DOHH2 (cell line): ENCODE results near the gene RASSF3.
A peak's percentile ranks its signal among the peaks of the same experiment; 100 is the strongest.
"Not testable (repeated sequence)": the region's sequence is repeated elsewhere in the genome, so short reads cannot be mapped to it uniquely, and the experiment has no call there.

Experiments
- H3F3A ChIP-seq: fragments of 200-600 bp; sonication (generic), shearing (Covaris generic); 2 replicates; pipeline ENCODE4 v1.6.0; 2016; ENCODE audit warnings: antibody characterized with exemption, mild to moderate bottlenecking; ENCODE audit not compliant: control insufficient read depth, insufficient read depth
- H3K27ac ChIP-seq: fragments of 200-600 bp; sonication (generic); 2 replicates; pipeline ENCODE4 v1.5.1; 2014; ENCODE audit warnings: low read depth, mild to moderate bottlenecking, low read length, moderate library complexity
- H3K27me3 ChIP-seq: fragments of 200-600 bp; sonication (generic); 2 replicates; pipeline ENCODE4 v1.6.1; 2014; ENCODE audit warnings: mild to moderate bottlenecking, low read length, mixed read lengths; ENCODE audit not compliant: control insufficient read depth
- H3K36me3 ChIP-seq: fragments of 200-600 bp; sonication (generic); 2 replicates; pipeline ENCODE4 v1.6.1; 2014; ENCODE audit warnings: mild to moderate bottlenecking, low read length, moderate library complexity, mixed read lengths; ENCODE audit not compliant: control insufficient read depth
- H3K4me1 ChIP-seq: fragments of 200-600 bp; sonication (generic); 2 replicates; pipeline ENCODE4 v1.6.1; 2014; ENCODE audit warnings: mild to moderate bottlenecking, low read length, mixed read lengths; ENCODE audit not compliant: control insufficient read depth
- H3K4me2 ChIP-seq: fragments of 200-600 bp; sonication (generic); 2 replicates; pipeline ENCODE4 v1.6.0; 2014; ENCODE audit warnings: mild to moderate bottlenecking, low read length, moderate library complexity
- H3K4me3 ChIP-seq: fragments of 200-600 bp; sonication (generic); 2 replicates; pipeline ENCODE4 v1.5.1; 2014; ENCODE audit warnings: mild to moderate bottlenecking, low read length, mixed read lengths
- H3K79me2 ChIP-seq: fragments of 200-600 bp; sonication (generic); 2 replicates; pipeline ENCODE4 v1.6.1; 2014; ENCODE audit warnings: mild to moderate bottlenecking, low read length, mixed read lengths; ENCODE audit not compliant: control insufficient read depth
- H3K9me2 ChIP-seq: fragments of 200-600 bp; sonication (generic); replicated peaks from 2 replicates; pipeline ENCODE4 v1.6.1; 2014; ENCODE audit warnings: mild to moderate bottlenecking, low read length, mixed read lengths; ENCODE audit not compliant: control insufficient read depth
- H3K9me3 ChIP-seq: fragments of 200-600 bp; sonication (generic); 2 replicates; pipeline ENCODE4 v1.6.1; 2014; ENCODE audit warnings: antibody characterized with exemption, low read length, mixed read lengths; ENCODE audit not compliant: control insufficient read depth, insufficient read depth
- H4K20me1 ChIP-seq: fragments of 200-600 bp; sonication (generic); 2 replicates; pipeline ENCODE4 v1.6.0; 2014; ENCODE audit warnings: low read depth, mild to moderate bottlenecking, antibody characterized with exemption, low read length, moderate library complexity; ENCODE audit not compliant: control insufficient read depth, insufficient read depth
- EZH2phosphoT487 ChIP-seq: fragments of 200-600 bp; sonication (generic); IDR thresholded peaks from 2 replicates; pipeline ENCODE4 v1.6.1; 2017; ENCODE audit warnings: borderline replicate concordance, mild to moderate bottlenecking, antibody characterized with exemption, low read length, moderate library complexity, mixed read lengths
- TF ChIP-seq, protein P1 (sequence below): fragments of 200-600 bp; sonication (generic); IDR thresholded peaks from one replicate; pipeline ENCODE4 v1.5.1; 2014; ENCODE audit warnings: antibody characterized with exemption, mild to moderate bottlenecking, low read depth, low read length; ENCODE audit not compliant: poor library complexity, severe bottlenecking

RASSF3 gene

DNA sequence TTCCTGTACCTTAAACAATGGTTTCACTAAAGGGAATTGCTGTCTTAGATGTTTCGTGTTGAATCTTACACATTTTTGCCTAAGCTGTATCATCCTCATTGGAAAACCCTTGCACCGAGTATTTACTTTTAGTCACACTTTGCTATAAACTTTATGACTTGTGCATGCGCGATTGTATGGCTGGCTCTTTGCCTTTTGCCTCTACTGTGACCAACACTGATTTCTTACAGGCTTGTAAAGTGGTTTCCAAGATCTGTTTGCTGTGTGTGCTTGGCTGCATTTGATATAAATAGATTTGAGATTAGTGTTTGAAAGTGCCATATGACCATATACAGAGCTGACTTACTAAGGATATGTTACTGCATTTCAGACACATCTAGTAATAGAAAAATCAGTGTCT is 40.5 kb downstream of the RASSF3 start:
- TF ChIP-seq, protein P1, sequence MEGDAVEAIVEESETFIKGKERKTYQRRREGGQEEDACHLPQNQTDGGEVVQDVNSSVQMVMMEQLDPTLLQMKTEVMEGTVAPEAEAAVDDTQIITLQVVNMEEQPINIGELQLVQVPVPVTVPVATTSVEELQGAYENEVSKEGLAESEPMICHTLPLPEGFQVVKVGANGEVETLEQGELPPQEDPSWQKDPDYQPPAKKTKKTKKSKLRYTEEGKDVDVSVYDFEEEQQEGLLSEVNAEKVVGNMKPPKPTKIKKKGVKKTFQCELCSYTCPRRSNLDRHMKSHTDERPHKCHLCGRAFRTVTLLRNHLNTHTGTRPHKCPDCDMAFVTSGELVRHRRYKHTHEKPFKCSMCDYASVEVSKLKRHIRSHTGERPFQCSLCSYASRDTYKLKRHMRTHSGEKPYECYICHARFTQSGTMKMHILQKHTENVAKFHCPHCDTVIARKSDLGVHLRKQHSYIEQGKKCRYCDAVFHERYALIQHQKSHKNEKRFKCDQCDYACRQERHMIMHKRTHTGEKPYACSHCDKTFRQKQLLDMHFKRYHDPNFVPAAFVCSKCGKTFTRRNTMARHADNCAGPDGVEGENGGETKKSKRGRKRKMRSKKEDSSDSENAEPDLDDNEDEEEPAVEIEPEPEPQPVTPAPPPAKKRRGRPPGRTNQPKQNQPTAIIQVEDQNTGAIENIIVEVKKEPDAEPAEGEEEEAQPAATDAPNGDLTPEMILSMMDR = no peak
- no peak for TF ChIP-seq EZH2phosphoT487
- Histone ChIP-seq H4K20me1 (no peaks in the 10 kb centered on the region; the same call in 1 of the 2 replicates), H3F3A (no peaks in the 10 kb centered on the region; the same call in 1 of the 2 replicates), H3K9me3 (no peaks in the 10 kb centered on the region), H3K4me1 (peaks cover 58% of the 10 kb centered on the region), H3K79me2 (peaks cover 98% of the 10 kb centered on the region), H3K27ac (no peak overlapping the region), H3K4me3 (no peak overlapping the region), H3K4me2 (peak overlapping the region; percentile 10; the same call in 1 of the 2 replicates), H3K9me2 (no peaks in the 10 kb centered on the region), H3K36me3 (0 out of 2 replicates have a peak, but pooled peaks cover 4% of the 10 kb centered on the region), H3K27me3 (no peaks in the 10 kb centered on the region)

DNA sequence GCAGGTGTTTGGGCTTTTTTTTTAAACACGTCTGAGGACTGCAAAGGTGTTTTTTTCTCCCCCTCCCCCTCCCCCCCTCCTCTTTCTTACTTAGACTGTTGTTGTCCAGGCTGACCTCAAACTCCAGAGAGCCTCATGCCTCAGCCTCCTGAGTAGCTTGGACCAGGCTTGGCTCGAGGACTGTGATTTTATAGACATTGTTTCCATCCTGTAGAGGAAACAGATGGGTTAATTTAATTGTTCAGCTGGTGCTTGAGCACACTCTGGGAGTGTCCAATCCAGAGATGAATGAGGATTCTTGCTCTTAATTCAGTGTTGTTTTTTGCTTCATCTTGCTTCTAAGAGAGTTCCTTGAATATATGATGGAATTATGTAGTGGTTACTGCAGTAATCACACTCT is 42.1 kb downstream of the RASSF3 start:
- Histone ChIP-seq H3K27ac (no peak overlapping the region), H3K9me2 (no peaks in the 10 kb centered on the region), H4K20me1 (no peaks in the 10 kb centered on the region), H3K9me3 (no peaks in the 10 kb centered on the region), H3K4me1 (peaks cover 65% of the 10 kb centered on the region), H3F3A (no peaks in the 10 kb centered on the region; the same call in 1 of the 2 replicates), H3K4me2 (peak overlapping the region; percentile 10), H3K4me3 (no peak overlapping the region), H3K36me3 (peaks cover 13% of the 10 kb centered on the region), H3K79me2 (peaks cover 98% of the 10 kb centered on the region), H3K27me3 (no peaks in the 10 kb centered on the region)
- no peak for TF ChIP-seq EZH2phosphoT487
- TF ChIP-seq, protein P1 = no peak

DNA sequence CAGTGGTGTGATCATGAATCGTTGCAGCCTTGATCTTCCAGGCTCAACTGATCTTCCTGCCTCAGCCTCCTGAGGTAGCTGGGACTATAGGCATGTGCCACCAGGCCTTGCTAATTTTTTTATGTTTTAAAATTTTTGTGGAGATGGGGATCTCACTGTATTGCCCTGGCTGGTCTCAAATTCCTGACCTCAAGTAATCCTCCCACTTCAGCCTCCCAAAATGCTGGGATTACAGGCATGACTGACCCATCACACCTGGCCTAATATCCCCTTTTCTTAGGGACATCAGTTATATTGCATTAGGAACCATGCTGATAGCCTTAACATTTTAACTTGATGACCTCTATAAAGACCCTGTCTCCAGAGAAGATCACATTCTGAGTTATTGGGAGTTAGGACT is 42.8 kb downstream of the RASSF3 start:
- no peak overlapping the region for H3K27ac ChIP-seq
- H3K4me2 ChIP-seq = no peak overlapping the region
- no peaks in the 10 kb centered on the region for H3K27me3 ChIP-seq
- H3K36me3 ChIP-seq = peaks cover 16% of the 10 kb centered on the region
- H3F3A ChIP-seq = no peaks in the 10 kb centered on the region; the same call in 1 of the 2 replicates
- H3K4me1 ChIP-seq = peaks cover 67% of the 10 kb centered on the region
- H3K9me3 ChIP-seq = no peaks in the 10 kb centered on the region
- H3K4me3 ChIP-seq = no peak overlapping the region
- H4K20me1 ChIP-seq = no peaks in the 10 kb centered on the region
- TF ChIP-seq, protein P1 = no peak
- TF ChIP-seq EZH2phosphoT487 = no peak
- peaks cover 98% of the 10 kb centered on the region for H3K79me2 ChIP-seq
- H3K9me2 ChIP-seq = no peaks in the 10 kb centered on the region

DNA sequence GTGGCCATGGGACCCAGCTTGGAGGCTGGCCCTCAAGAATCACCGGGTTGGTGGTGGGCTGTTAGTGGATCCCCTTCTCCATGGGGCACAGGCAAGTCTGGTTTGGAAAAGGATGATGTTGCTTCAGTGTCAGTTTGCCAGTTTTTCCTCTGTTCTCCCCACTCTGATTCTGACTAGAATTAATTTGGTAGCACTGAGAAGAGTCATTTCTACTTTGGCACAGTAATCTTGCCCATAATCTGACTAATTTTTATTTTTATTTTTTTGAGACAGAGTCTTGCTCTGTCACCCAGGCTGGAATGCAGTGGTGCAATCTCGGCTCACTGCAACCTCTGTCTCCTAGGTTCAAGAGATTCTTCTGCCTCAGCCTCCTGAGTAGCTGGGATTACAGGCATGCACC is 43.6 kb downstream of the RASSF3 start:
- Histone ChIP-seq H3K4me1 (peaks cover 72% of the 10 kb centered on the region), H3K79me2 (peaks cover 98% of the 10 kb centered on the region), H3K36me3 (peaks cover 20% of the 10 kb centered on the region)
- H4K20me1 ChIP-seq, H3F3A ChIP-seq, H3K9me2 ChIP-seq, H3K4me2 ChIP-seq, H3K9me3 ChIP-seq, H3K27ac ChIP-seq, H3K4me3 ChIP-seq, H3K27me3 ChIP-seq: not testable (repeated sequence)
